ENCODE measurements around the gene PIK3C2B. TPM values are rescaled to one million over a fixed set of nuclear protein-coding genes. Genes with fewer than 3 reads are reported as not detected.

Gene PIK3C2B
- total and polyA plus RNA-seq, 2 of the 8 experiments (the other 6 are each of a cell fraction or from before 2014, with no cell fraction given): 20.4 to 36.7 TPM

DNA sequence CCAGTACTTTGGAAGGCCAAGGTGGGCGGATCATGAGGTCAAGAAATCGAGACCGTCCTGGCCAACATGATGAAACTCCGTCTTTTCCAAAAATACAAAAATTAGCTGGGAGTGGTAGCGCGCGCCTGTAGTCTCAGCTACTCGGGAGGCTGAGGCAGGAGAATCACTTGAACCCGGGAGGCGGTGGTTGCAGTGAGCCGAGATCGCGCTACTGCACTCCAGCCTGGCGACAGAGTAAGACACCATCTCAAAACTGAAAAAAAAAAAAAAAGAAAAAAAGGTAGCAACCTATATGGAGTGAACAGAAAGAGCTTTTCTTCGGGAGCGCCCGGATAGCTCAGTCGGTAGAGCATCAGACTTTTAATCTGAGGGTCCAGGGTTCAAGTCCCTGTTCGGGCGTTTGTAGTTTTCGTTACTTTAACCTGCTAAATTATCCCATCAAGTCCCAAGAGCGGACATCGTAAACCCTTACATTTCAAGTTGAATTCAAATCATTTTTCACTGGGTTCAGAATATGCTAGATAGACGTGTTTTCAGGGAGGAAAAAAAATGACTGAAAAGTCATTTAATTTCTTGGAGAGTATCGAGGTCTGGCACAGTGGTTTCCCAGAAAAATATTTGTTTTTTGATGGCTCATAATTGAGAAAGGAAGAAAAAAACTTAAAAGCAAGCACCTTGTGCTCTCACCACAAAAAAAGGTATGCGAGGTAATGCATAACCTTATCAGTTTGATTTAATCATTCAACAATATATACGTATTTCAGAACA lies 11.8 kb upstream of the PIK3C2B start (continued):
- TF ChIP-seq NANOG (IDR thresholded peaks at IDR 0.05; ENCODE audit: insufficient read depth, low read depth, low read length, poor library complexity, severe bottlenecking) (peak; percentile 5), CHD1 (IDR thresholded peaks at IDR 0.05; ENCODE audit: low read depth, low read length) (0 out of 2 replicates have a peak, but pooled peaks have one; percentile 44), POU5F1 (IDR thresholded peaks at IDR 0.05; ENCODE audit: low read depth, low read length) (peak; percentile 47; the same call in 1 of the 2 replicates), TEAD4 (IDR thresholded peaks at IDR 0.05; ENCODE audit: low read depth, low read length) (peak; percentile 37; the same call in 1 of the 2 replicates), SP1 (IDR thresholded peaks at IDR 0.05; ENCODE audit: low read depth, low read length) (0 out of 2 replicates have a peak, but pooled peaks have one; percentile 58), CREB1 (IDR thresholded peaks at IDR 0.05) (no peak), SRF (IDR thresholded peaks at IDR 0.05; ENCODE audit: low read depth, low read length) (no peak), KDM1A (IDR thresholded peaks at IDR 0.05; ENCODE audit: borderline replicate concordance, low read length) (peak; percentile 54)
- TF ChIP-seq, protein P1, sequence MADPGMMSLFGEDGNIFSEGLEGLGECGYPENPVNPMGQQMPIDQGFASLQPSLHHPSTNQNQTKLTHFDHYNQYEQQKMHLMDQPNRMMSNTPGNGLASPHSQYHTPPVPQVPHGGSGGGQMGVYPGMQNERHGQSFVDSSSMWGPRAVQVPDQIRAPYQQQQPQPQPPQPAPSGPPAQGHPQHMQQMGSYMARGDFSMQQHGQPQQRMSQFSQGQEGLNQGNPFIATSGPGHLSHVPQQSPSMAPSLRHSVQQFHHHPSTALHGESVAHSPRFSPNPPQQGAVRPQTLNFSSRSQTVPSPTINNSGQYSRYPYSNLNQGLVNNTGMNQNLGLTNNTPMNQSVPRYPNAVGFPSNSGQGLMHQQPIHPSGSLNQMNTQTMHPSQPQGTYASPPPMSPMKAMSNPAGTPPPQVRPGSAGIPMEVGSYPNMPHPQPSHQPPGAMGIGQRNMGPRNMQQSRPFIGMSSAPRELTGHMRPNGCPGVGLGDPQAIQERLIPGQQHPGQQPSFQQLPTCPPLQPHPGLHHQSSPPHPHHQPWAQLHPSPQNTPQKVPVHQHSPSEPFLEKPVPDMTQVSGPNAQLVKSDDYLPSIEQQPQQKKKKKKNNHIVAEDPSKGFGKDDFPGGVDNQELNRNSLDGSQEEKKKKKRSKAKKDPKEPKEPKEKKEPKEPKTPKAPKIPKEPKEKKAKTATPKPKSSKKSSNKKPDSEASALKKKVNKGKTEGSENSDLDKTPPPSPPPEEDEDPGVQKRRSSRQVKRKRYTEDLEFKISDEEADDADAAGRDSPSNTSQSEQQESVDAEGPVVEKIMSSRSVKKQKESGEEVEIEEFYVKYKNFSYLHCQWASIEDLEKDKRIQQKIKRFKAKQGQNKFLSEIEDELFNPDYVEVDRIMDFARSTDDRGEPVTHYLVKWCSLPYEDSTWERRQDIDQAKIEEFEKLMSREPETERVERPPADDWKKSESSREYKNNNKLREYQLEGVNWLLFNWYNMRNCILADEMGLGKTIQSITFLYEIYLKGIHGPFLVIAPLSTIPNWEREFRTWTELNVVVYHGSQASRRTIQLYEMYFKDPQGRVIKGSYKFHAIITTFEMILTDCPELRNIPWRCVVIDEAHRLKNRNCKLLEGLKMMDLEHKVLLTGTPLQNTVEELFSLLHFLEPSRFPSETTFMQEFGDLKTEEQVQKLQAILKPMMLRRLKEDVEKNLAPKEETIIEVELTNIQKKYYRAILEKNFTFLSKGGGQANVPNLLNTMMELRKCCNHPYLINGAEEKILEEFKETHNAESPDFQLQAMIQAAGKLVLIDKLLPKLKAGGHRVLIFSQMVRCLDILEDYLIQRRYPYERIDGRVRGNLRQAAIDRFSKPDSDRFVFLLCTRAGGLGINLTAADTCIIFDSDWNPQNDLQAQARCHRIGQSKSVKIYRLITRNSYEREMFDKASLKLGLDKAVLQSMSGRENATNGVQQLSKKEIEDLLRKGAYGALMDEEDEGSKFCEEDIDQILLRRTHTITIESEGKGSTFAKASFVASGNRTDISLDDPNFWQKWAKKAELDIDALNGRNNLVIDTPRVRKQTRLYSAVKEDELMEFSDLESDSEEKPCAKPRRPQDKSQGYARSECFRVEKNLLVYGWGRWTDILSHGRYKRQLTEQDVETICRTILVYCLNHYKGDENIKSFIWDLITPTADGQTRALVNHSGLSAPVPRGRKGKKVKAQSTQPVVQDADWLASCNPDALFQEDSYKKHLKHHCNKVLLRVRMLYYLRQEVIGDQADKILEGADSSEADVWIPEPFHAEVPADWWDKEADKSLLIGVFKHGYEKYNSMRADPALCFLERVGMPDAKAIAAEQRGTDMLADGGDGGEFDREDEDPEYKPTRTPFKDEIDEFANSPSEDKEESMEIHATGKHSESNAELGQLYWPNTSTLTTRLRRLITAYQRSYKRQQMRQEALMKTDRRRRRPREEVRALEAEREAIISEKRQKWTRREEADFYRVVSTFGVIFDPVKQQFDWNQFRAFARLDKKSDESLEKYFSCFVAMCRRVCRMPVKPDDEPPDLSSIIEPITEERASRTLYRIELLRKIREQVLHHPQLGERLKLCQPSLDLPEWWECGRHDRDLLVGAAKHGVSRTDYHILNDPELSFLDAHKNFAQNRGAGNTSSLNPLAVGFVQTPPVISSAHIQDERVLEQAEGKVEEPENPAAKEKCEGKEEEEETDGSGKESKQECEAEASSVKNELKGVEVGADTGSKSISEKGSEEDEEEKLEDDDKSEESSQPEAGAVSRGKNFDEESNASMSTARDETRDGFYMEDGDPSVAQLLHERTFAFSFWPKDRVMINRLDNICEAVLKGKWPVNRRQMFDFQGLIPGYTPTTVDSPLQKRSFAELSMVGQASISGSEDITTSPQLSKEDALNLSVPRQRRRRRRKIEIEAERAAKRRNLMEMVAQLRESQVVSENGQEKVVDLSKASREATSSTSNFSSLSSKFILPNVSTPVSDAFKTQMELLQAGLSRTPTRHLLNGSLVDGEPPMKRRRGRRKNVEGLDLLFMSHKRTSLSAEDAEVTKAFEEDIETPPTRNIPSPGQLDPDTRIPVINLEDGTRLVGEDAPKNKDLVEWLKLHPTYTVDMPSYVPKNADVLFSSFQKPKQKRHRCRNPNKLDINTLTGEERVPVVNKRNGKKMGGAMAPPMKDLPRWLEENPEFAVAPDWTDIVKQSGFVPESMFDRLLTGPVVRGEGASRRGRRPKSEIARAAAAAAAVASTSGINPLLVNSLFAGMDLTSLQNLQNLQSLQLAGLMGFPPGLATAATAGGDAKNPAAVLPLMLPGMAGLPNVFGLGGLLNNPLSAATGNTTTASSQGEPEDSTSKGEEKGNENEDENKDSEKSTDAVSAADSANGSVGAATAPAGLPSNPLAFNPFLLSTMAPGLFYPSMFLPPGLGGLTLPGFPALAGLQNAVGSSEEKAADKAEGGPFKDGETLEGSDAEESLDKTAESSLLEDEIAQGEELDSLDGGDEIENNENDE (IDR thresholded peaks at IDR 0.05; ENCODE audit: insufficient replicate concordance, low read length): no peak
